ENCODE data around the gene ANKMY1. TPM values are rescaled to one million over a fixed set of nuclear protein-coding genes. Genes with fewer than 3 reads are reported as not detected.

The ANKMY1 gene
- total RNA-seq, 1 donor from 2014 or later = 25.6 TPM

- no peak for DNase-seq (ENCODE audit: low spot score)
Observed at GRCh38 chr2:240477916-240478315, 79.9 kb downstream of the ANKMY1 start.

- DNase-seq (ENCODE audit: low spot score) = no peak
Observed at GRCh38 chr2:240473211-240473610, 84.6 kb downstream of the ANKMY1 start.

GRCh38 chr2:240472078-240472790 lies 85.6 kb downstream of the ANKMY1 start:
- DNase-seq (ENCODE audit: low spot score) = no peak

- DNase-seq (ENCODE audit: low spot score) = no peak
Observed at GRCh38 chr2:240469740-240470139, 88.0 kb downstream of the ANKMY1 start.

- no peak for DNase-seq (ENCODE audit: low spot score)
Observed at GRCh38 chr2:240469239-240469636, 88.5 kb downstream of the ANKMY1 start.

GRCh38 chr2:240468303-240469238 lies 89.2 kb downstream of the ANKMY1 start:
- DNase-seq (ENCODE audit: low spot score) = no peak

GRCh38 chr2:240467659-240468302 lies 90.0 kb downstream of the ANKMY1 start:
- peak; percentile 8 for DNase-seq (ENCODE audit: low spot score)

GRCh38 chr2:240467149-240467642 lies 90.6 kb downstream of the ANKMY1 start:
- peak; percentile 8 for DNase-seq (ENCODE audit: low spot score)

- DNase-seq (ENCODE audit: low spot score) = no peak
Observed at GRCh38 chr2:240466579-240467148, 91.1 kb downstream of the ANKMY1 start.

- no peak for DNase-seq (ENCODE audit: low spot score)
Observed at GRCh38 chr2:240465765-240466578, 91.8 kb downstream of the ANKMY1 start.

GRCh38 chr2:240465268-240465764 lies 92.5 kb downstream of the ANKMY1 start:
- DNase-seq (ENCODE audit: low spot score) = peak; percentile 9

- no peak for DNase-seq (ENCODE audit: low spot score)
Observed at GRCh38 chr2:240464514-240465241, 93.1 kb downstream of the ANKMY1 start.

- DNase-seq (ENCODE audit: low spot score) = peak; percentile 8
Observed at GRCh38 chr2:240463866-240464481, 93.8 kb downstream of the ANKMY1 start.

GRCh38 chr2:240463274-240463865 lies 94.4 kb downstream of the ANKMY1 start:
- no peak for DNase-seq (ENCODE audit: low spot score)

- DNase-seq (ENCODE audit: low spot score) = no peak
Observed at GRCh38 chr2:240462707-240463273, 95.0 kb downstream of the ANKMY1 start.

GRCh38 chr2:240462073-240462706 lies 95.6 kb downstream of the ANKMY1 start:
- DNase-seq (ENCODE audit: low spot score) = no peak

- DNase-seq (ENCODE audit: low spot score) = no peak
Observed at GRCh38 chr2:240461471-240462072, 96.2 kb downstream of the ANKMY1 start.

All from mucosa of gallbladder (tissue), 1 donor.